Ovary (tissue), 3 donors: ENCODE measurements around the gene CD99L2.

Source experiments
- CTCF ChIP-seq, 3 donors: fragments of 450-650 bp in 2 of 3; fragments of 200-600 bp in 1 of 3; IDR thresholded peaks; one replicate each; pipeline versions ENCODE4 v1.5.1 to v1.8.0; 2016 to 2022; ENCODE audit warnings: antibody characterized with exemption in 3 of 3, mild to moderate bottlenecking in 1 of 3
- EP300 ChIP-seq: sonication (generic); formaldehyde crosslinking; IDR thresholded peaks from one replicate; pipeline ENCODE4 v1.6.1; 2017; ENCODE audit warnings: antibody characterized with exemption
- donor health status: DM: no; HTN: no; CAD: no.

GRCh38 chrX:150849486-150849885 is 49.0 kb downstream of the CD99L2 start:
- TF ChIP-seq CTCF (IDR thresholded peaks at IDR 0.05), result no peak
- TF ChIP-seq EP300, result no peak
